ENCODE measurements around the gene MAML3. TPM values are rescaled to one million over a fixed set of nuclear protein-coding genes. Genes with fewer than 3 reads are reported as not detected.

Gene MAML3
- total RNA-seq, 1 donor from 2014 or later = 8.0 TPM

GRCh38 chr4:139853309-139853708 lies 300.7 kb downstream of the MAML3 start:
- no peak for DNase-seq (ENCODE audit: extremely low spot score, unreplicated experiment)
- no peaks in the 10 kb centered on the region for H3K9me3 Mint-ChIP-seq (ENCODE audit: unreplicated experiment)
- H3K27me3 Mint-ChIP-seq (ENCODE audit: unreplicated experiment) = peaks cover 3% of the 10 kb centered on the region
- H3K27ac Mint-ChIP-seq (ENCODE audit: unreplicated experiment) = no peak overlapping the region
- TF ChIP-seq, protein P1, sequence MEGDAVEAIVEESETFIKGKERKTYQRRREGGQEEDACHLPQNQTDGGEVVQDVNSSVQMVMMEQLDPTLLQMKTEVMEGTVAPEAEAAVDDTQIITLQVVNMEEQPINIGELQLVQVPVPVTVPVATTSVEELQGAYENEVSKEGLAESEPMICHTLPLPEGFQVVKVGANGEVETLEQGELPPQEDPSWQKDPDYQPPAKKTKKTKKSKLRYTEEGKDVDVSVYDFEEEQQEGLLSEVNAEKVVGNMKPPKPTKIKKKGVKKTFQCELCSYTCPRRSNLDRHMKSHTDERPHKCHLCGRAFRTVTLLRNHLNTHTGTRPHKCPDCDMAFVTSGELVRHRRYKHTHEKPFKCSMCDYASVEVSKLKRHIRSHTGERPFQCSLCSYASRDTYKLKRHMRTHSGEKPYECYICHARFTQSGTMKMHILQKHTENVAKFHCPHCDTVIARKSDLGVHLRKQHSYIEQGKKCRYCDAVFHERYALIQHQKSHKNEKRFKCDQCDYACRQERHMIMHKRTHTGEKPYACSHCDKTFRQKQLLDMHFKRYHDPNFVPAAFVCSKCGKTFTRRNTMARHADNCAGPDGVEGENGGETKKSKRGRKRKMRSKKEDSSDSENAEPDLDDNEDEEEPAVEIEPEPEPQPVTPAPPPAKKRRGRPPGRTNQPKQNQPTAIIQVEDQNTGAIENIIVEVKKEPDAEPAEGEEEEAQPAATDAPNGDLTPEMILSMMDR (IDR thresholded peaks at IDR 0.05) = no peak
- H3K4me3 Mint-ChIP-seq (ENCODE audit: unreplicated experiment) = no peak overlapping the region
- peaks cover 2% of the 10 kb centered on the region for H3K4me1 Mint-ChIP-seq (ENCODE audit: unreplicated experiment)
- no peaks in the 10 kb centered on the region for H3K36me3 Mint-ChIP-seq (ENCODE audit: unreplicated experiment)

DNA sequence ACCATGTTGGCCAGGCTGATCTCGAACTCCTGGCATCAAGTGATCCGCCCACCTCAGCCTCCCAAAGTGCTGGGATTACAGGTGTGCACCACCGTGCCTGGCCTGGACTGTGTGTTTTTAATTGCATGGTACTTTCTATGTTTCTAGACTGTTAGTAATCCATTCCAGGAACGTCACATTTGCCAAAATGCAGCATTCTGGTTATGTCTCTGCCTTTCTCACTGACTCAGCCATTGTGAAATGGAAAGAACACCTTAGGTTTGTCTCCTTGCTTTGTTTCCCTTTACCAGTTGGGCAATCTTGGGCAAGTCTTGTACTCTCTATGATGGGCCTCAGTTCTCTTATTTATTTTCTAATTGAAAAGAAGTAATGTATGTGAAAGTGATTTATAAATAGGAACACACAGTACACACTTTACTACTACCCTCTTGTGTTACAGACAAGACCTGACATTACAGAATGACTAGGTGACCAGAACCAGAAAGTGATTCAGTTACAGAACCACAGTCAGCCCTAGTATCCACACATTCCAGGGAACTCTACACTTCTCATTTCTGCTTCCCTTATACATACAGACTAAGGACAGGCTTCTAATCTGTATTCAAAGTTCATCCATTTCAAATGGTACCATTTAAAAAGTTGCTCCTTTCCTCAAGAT lies 301.2 kb downstream of the MAML3 start:
- H3K27ac Mint-ChIP-seq (ENCODE audit: unreplicated experiment) = no peak overlapping the region
- TF ChIP-seq, protein P1 (IDR thresholded peaks at IDR 0.05) = no peak
- H3K36me3 Mint-ChIP-seq (ENCODE audit: unreplicated experiment) = no peaks in the 10 kb centered on the region
- no peak for DNase-seq (ENCODE audit: extremely low spot score, unreplicated experiment)
- H3K27me3 Mint-ChIP-seq (ENCODE audit: unreplicated experiment) = peaks cover 3% of the 10 kb centered on the region
- H3K4me1 Mint-ChIP-seq (ENCODE audit: unreplicated experiment) = peaks cover 2% of the 10 kb centered on the region
- H3K4me3 Mint-ChIP-seq (ENCODE audit: unreplicated experiment) = no peak overlapping the region
- no peaks in the 10 kb centered on the region for H3K9me3 Mint-ChIP-seq (ENCODE audit: unreplicated experiment)

DNA sequence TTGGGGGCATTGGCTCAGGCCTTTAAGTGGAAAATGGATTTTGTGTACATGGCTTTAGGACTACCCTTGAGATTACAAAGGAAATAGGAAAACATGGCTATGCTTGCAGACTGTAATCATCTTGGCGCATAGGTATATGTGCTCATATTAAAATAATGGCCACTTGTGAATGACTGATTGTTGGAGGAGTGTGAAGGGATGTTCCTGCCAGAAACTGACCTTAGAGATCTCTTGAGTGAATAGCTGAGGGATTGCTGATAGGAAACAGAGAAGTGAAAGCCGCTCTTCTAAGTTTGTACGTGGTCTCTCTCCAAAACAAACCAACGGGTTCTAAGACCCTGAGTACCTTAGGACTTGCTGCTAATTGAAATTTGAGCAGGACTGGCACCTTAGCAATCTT lies 302.3 kb downstream of the MAML3 start:
- Mint-ChIP-seq H3K27ac (ENCODE audit: unreplicated experiment) (no peak overlapping the region), H3K36me3 (ENCODE audit: unreplicated experiment) (no peaks in the 10 kb centered on the region), H3K4me1 (ENCODE audit: unreplicated experiment) (peaks cover 2% of the 10 kb centered on the region), H3K9me3 (ENCODE audit: unreplicated experiment) (no peaks in the 10 kb centered on the region), H3K4me3 (ENCODE audit: unreplicated experiment) (no peak overlapping the region), H3K27me3 (ENCODE audit: unreplicated experiment) (peaks cover 3% of the 10 kb centered on the region)
- DNase-seq (ENCODE audit: extremely low spot score, unreplicated experiment) = no peak
- TF ChIP-seq, protein P1 (IDR thresholded peaks at IDR 0.05) = no peak

GRCh38 chr4:139851133-139851532 lies 302.9 kb downstream of the MAML3 start:
- H3K27ac Mint-ChIP-seq (ENCODE audit: unreplicated experiment) = no peak overlapping the region
- peaks cover 2% of the 10 kb centered on the region for H3K4me1 Mint-ChIP-seq (ENCODE audit: unreplicated experiment)
- no peaks in the 10 kb centered on the region for H3K9me3 Mint-ChIP-seq (ENCODE audit: unreplicated experiment)
- TF ChIP-seq, protein P1 (IDR thresholded peaks at IDR 0.05) = no peak
- H3K4me3 Mint-ChIP-seq (ENCODE audit: unreplicated experiment) = no peak overlapping the region
- peaks cover 3% of the 10 kb centered on the region for H3K27me3 Mint-ChIP-seq (ENCODE audit: unreplicated experiment)
- DNase-seq (ENCODE audit: extremely low spot score, unreplicated experiment) = no peak
- H3K36me3 Mint-ChIP-seq (ENCODE audit: unreplicated experiment) = no peaks in the 10 kb centered on the region

DNA sequence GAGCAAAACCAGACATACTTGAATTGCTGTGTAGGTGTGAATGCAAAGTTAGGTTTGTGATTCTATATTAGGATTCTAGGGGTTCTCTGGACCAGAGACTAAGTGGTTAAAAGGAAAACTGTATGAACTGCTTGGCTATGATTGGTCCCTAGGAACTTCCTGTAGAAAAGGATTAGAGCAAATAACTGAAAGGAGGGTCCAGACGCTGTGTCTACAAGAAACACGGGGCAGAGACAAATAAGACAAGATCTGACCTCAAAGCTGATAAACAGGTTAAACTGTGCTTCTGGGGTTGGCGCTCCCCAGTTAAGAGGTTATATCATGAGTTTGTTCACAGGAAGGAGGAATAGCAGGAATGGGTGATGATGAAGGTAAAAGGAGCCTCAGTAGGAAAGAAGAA lies 304.8 kb downstream of the MAML3 start:
- Mint-ChIP-seq H3K36me3 (ENCODE audit: unreplicated experiment) (no peaks in the 10 kb centered on the region), H3K4me3 (ENCODE audit: unreplicated experiment) (no peak overlapping the region), H3K4me1 (ENCODE audit: unreplicated experiment) (peaks cover 2% of the 10 kb centered on the region), H3K27me3 (ENCODE audit: unreplicated experiment) (peaks cover 8% of the 10 kb centered on the region), H3K9me3 (ENCODE audit: unreplicated experiment) (no peaks in the 10 kb centered on the region), H3K27ac (ENCODE audit: unreplicated experiment) (no peak overlapping the region)
- DNase-seq (ENCODE audit: extremely low spot score, unreplicated experiment) = no peak
- TF ChIP-seq, protein P1 (IDR thresholded peaks at IDR 0.05) = no peak
